Thyroid gland (tissue), 4 donors: ENCODE results near the gene RASSF1. TPM values are rescaled to one million over a fixed set of nuclear protein-coding genes. Genes with fewer than 3 reads are reported as not detected.

Experiments
- DNase-seq, 2 donors: peaks; one replicate each; pipeline ENCODE4 v3.0.0-alpha.2; 2019
- H3K27ac ChIP-seq, 3 donors: fragments of 200-600 bp; sonication (generic); 1 replicate in 2 of 3; 2 replicates in 1 of 3; pipeline ENCODE4 v1.5.1; 2016 to 2019; ENCODE audit warnings: mild to moderate bottlenecking in 1 of 3, moderate library complexity in 1 of 3
- H3K27me3 ChIP-seq: fragments of 200-600 bp; sonication (generic); one replicate; pipeline ENCODE4 v1.5.1; 2019
- H3K36me3 ChIP-seq, 2 donors: fragments of 200-600 bp; sonication (generic); one replicate each; pipeline ENCODE4 v1.5.1; 2016 to 2019
- H3K4me1 ChIP-seq, 2 donors: fragments of 200-600 bp; sonication (generic); one replicate each; pipeline ENCODE4 v1.5.1; 2017 to 2019
- H3K4me3 ChIP-seq, 3 donors: fragments of 200-600 bp; sonication (generic); replicated peaks in 1 of 3; 1 replicate in 2 of 3; 2 replicates in 1 of 3; pipeline ENCODE4 v1.5.1; 2016; ENCODE audit warnings: mild to moderate bottlenecking in 1 of 3
- H3K9me3 ChIP-seq: fragments of 200-600 bp; sonication (generic); one replicate; pipeline ENCODE4 v1.5.1; 2017
- CTCF ChIP-seq, 6 experiments: fragments of 200-600 bp in 3 of 6; fragments of 450-650 bp in 3 of 6; sonication (generic) in 3 of 6; IDR thresholded peaks; one replicate each; pipeline ENCODE4 v1.5.1; 2016 to 2019; ENCODE audit warnings: antibody characterized with exemption in 6 of 6, mild to moderate bottlenecking in 2 of 6, inconsistent platforms in 1 of 6, moderate library complexity in 1 of 6
- POLR2A ChIP-seq, 2 donors: fragments of 450-650 bp; IDR thresholded peaks; one replicate each; pipeline ENCODE4 v1.6.1; 2017; ENCODE audit warnings: antibody characterized with exemption in 2 of 2, mild to moderate bottlenecking in 2 of 2, moderate library complexity in 1 of 2
- WGBS, 2 donors: methylation state at CpG; one replicate each; pipeline ENCODE4 v1.1.5; 2017; 5-methylcytosine and 5-hydroxymethylcytosine counted together
- intact Hi-C: fragments of 100-400 bp; cut with DNase I; formaldehyde crosslinking; loops from one replicate; pipeline ENCODE4 v1.15.1; 2023
- total RNA-seq, 4 donors: library from RNA; depleted of rRNA; stranded (reverse); fragments of >200 nt; gene quantifications; one replicate each; pipeline ENCODE4 v1.2.3, GENCODE V29; 2016

Gene RASSF1
- total RNA-seq, 4 donors from 2014 or later, result 18.9 to 42.6 (median 24.8) TPM

GRCh38 chr3:50320853-50321335, 19.7 kb downstream of the RASSF1 start:
- TF ChIP-seq CTCF (IDR thresholded peaks at IDR 0.05) (no peak), POLR2A (IDR thresholded peaks at IDR 0.05) (no peak)
- H3K4me1 ChIP-seq, result peaks cover 38 to 67% of the 10 kb centered on the region in 2 donors
- no peaks in the 10 kb centered on the region for H3K27me3 ChIP-seq
- WGBS, 2 donors, result 0% methylated on average over 7 to 12 of the region's 45 CpGs
- intact Hi-C loops, result no loop called here
- no peaks in the 10 kb centered on the region for H3K9me3 ChIP-seq
- peak overlapping the region; percentile 96 to 98 (median 98) for H3K27ac ChIP-seq
- H3K36me3 ChIP-seq, result peaks cover 10 to 21% of the 10 kb centered on the region in 2 donors
- H3K4me3 ChIP-seq, result peak overlapping the region; percentile 38 to 92 (median 86)
- DNase-seq, result peak; percentile 76 to 83

- intact Hi-C loops, result no loop called here
- H3K27me3 ChIP-seq, result no peaks in the 10 kb centered on the region
- TF ChIP-seq POLR2A (IDR thresholded peaks at IDR 0.05) (no peak), CTCF (IDR thresholded peaks at IDR 0.05) (no peak)
- 83 to 92% methylated on average over 24 to 25 of the region's 29 CpGs for WGBS, 2 donors
- peaks cover 39 to 68% of the 10 kb centered on the region in 2 donors for H3K4me1 ChIP-seq
- H3K36me3 ChIP-seq, result peaks cover 8 to 21% of the 10 kb centered on the region in 2 donors
- no peak for DNase-seq
- peak overlapping the region in 2 of 3 donors; percentile 86 to 92 for H3K4me3 ChIP-seq
- no peaks in the 10 kb centered on the region for H3K9me3 ChIP-seq
- peak overlapping the region; percentile 96 to 98 (median 98) for H3K27ac ChIP-seq
These were observed 20.6 kb downstream of the RASSF1 start for GRCh38 chr3:50319894-50320625.

- Histone ChIP-seq H3K27me3 (no peaks in the 10 kb centered on the region), H3K36me3 (peaks cover 7 to 21% of the 10 kb centered on the region in 2 donors), H3K9me3 (no peaks in the 10 kb centered on the region), H3K4me3 (peak overlapping the region in 1 of 3 donors; percentile 86), H3K4me1 (peaks cover 40 to 70% of the 10 kb centered on the region in 2 donors), H3K27ac (peak overlapping the region in 2 of 3 donors; percentile 73 to 98)
- no peak for TF ChIP-seq POLR2A (IDR thresholded peaks at IDR 0.05)
- TF ChIP-seq CTCF (IDR thresholded peaks at IDR 0.05), result no peak
- no peak for DNase-seq
- WGBS, 2 donors, result 84 to 92% methylated on average over 15 to 16 of the region's 16 CpGs
- intact Hi-C loops, result no loop called here
These were observed 21.3 kb downstream of the RASSF1 start for GRCh38 chr3:50319181-50319893.

GRCh38 chr3:50318615-50319014, 22.0 kb downstream of the RASSF1 start:
- no peaks in the 10 kb centered on the region for H3K27me3 ChIP-seq
- no peak for DNase-seq
- intact Hi-C loops, result no loop called here
- peak overlapping the region in 1 of 3 donors; percentile 4 for H3K4me3 ChIP-seq
- H3K36me3 ChIP-seq, result peaks cover 7 to 21% of the 10 kb centered on the region in 2 donors
- no peaks in the 10 kb centered on the region for H3K9me3 ChIP-seq
- H3K4me1 ChIP-seq, result peaks cover 40 to 71% of the 10 kb centered on the region in 2 donors
- TF ChIP-seq CTCF (IDR thresholded peaks at IDR 0.05) (no peak), POLR2A (IDR thresholded peaks at IDR 0.05) (no peak)
- peak overlapping the region in 2 of 3 donors; percentile 73 to 98 for H3K27ac ChIP-seq
- 68 to 81% methylated on average over 9 of the region's 10 CpGs for WGBS, 2 donors
